Measurements from ENCODE around the gene SPECC1. TPM values are rescaled to one million over a fixed set of nuclear protein-coding genes. Genes with fewer than 3 reads are reported as not detected.

The SPECC1 gene
- total and polyA plus RNA-seq, 2 of the 4 experiments (the other 2 are of a cell fraction) = 16.9 to 26.2 TPM

- Histone ChIP-seq H3K14ac (replicated peaks; ENCODE audit: low read depth, low read length) (no peak overlapping the region), H4K8ac (ENCODE audit: low read depth in 2 of 2, low read length in 2 of 2) (no peak overlapping the region), H2BK20ac (ENCODE audit: low read depth, low read length) (no peak overlapping the region), H2BK120ac (ENCODE audit: low read depth, low read length) (no peak overlapping the region), H3K4ac (ENCODE audit: low read depth, low read length) (no peak overlapping the region), H2AFZ (replicated peaks; ENCODE audit: low read length, poor library complexity) (no peak overlapping the region), H3K18ac (ENCODE audit: low read depth, low read length) (no peak overlapping the region), H4K5ac (ENCODE audit: low read depth, low read length) (no peak overlapping the region), H2BK15ac (ENCODE audit: low read depth, low read length) (no peak overlapping the region), H4K20me1 (ENCODE audit: insufficient read depth, low read length) (no peaks in the 10 kb centered on the region; the same call in 1 of the 2 replicates), H2BK5ac (ENCODE audit: low read depth, low read length, poor library complexity, severe bottlenecking) (no peak overlapping the region), H3K23ac (ENCODE audit: low read depth, low read length) (no peak overlapping the region), H2AK5ac (ENCODE audit: low read depth, low read length) (no peak overlapping the region), H3K27ac (ENCODE audit: insufficient read depth, low read length) (no peak overlapping the region), H3K4me3 (ENCODE audit: insufficient read depth, low read depth, low read length) (no peak overlapping the region), H3K9ac (ENCODE audit: low read depth, low read length) (no peak overlapping the region), H3K79me1 (ENCODE audit: low read depth in 1 of 2, low read length in 2 of 2) (peaks cover 17 to 34% of the 10 kb centered on the region in 2 experiments), H3K56ac (ENCODE audit: extremely low read depth, insufficient read depth, low read length) (no peak overlapping the region), H3K4me1 (ENCODE audit: control insufficient read depth, insufficient read depth, low read length) (no peaks in the 10 kb centered on the region), H3K36me3 (ENCODE audit: control insufficient read depth, insufficient read depth, low read length) (peaks cover 3% of the 10 kb centered on the region), H4K91ac (ENCODE audit: insufficient read depth, low read depth, low read length) (no peak overlapping the region), H2AK9ac (replicated peaks; ENCODE audit: low read depth, low read length, poor library complexity) (no peak overlapping the region), H3K4me2 (ENCODE audit: low read depth, low read length) (no peak overlapping the region), H3K9me3 (ENCODE audit: control insufficient read depth, insufficient read depth, low read length) (no peaks in the 10 kb centered on the region), H3K27me3 (ENCODE audit: control insufficient read depth, insufficient read depth, low read length) (no peaks in the 10 kb centered on the region), H3K9me1 (ENCODE audit: insufficient read depth, low read length) (no peaks in the 10 kb centered on the region)
- intact Hi-C loops (cut with micrococcal nuclease) (no loop called here), dilution Hi-C loops (cut with HindIII; ENCODE audit: low sequenced_read_pairs, unreplicated experiment) (no loop called here), in situ Hi-C loops (cut with MboI; ENCODE audit: low sequenced_read_pairs) (loop anchor here (5.0 kb wide), 1 partner anchor 85 kb away; no protein-coding TSS in a partner anchor)
- DNase-seq = no peak
- no TSS peak for BruUV-seq (replicated peaks)
- TF ChIP-seq BHLHE40 (IDR thresholded peaks at IDR 0.05; ENCODE audit: low read depth, low read length) (no peak), POLR2A (IDR thresholded peaks at IDR 0.05; ENCODE audit: low read depth, low read length) (no peak), FOS (IDR thresholded peaks at IDR 0.05; ENCODE audit: low read depth, low read length) (no peak), SMC3 (IDR thresholded peaks at IDR 0.05; ENCODE audit: low read depth, low read length) (no peak), NFE2L2 (IDR thresholded peaks at IDR 0.05; ENCODE audit: low read depth, low read length) (no peak), MAZ (IDR thresholded peaks at IDR 0.05; ENCODE audit: borderline replicate concordance, low read depth, low read length) (no peak), CEBPB (IDR thresholded peaks at IDR 0.05; ENCODE audit: low read depth, low read length) (no peak), RCOR1 (IDR thresholded peaks at IDR 0.05; ENCODE audit: insufficient replicate concordance, low read length) (no peak)
- TF ChIP-seq, protein P1, sequence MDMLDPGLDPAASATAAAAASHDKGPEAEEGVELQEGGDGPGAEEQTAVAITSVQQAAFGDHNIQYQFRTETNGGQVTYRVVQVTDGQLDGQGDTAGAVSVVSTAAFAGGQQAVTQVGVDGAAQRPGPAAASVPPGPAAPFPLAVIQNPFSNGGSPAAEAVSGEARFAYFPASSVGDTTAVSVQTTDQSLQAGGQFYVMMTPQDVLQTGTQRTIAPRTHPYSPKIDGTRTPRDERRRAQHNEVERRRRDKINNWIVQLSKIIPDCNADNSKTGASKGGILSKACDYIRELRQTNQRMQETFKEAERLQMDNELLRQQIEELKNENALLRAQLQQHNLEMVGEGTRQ (IDR thresholded peaks at IDR 0.05; ENCODE audit: low read depth, low read length) = no peak
- TF ChIP-seq, protein P2, sequence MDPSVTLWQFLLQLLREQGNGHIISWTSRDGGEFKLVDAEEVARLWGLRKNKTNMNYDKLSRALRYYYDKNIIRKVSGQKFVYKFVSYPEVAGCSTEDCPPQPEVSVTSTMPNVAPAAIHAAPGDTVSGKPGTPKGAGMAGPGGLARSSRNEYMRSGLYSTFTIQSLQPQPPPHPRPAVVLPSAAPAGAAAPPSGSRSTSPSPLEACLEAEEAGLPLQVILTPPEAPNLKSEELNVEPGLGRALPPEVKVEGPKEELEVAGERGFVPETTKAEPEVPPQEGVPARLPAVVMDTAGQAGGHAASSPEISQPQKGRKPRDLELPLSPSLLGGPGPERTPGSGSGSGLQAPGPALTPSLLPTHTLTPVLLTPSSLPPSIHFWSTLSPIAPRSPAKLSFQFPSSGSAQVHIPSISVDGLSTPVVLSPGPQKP (IDR thresholded peaks at IDR 0.05; ENCODE audit: borderline replicate concordance, low read depth, low read length) = no peak
- ChIA-PET POLR2A (ENCODE audit: unreplicated experiment) (no interaction called here), CTCF (no interaction called here)
- ATAC-seq (ENCODE audit: low read depth) = no peak
- WGBS, 2 experiments (ENCODE audit: extremely low coverage in 2 of 2, insufficient read length in 1 of 2) = 64% methylated on average over 2 of the region's 3 CpGs; no CpG with 5 or more reads in 1 of the 2 experiments
These were observed 207.7 kb downstream of the SPECC1 start for GRCh38 chr17:20216853-20217252.

Data from IMR-90 (cell line).